Measurements from ENCODE around the gene OTOF. TPM values are rescaled to one million over a fixed set of nuclear protein-coding genes. Genes with fewer than 3 reads are reported as not detected.
A peak's percentile ranks its signal among the peaks of the same experiment; 100 is the strongest.

The OTOF gene
- total and polyA plus RNA-seq, 9 of the 15 experiments (the other 6 are each of a cell fraction or from before 2014, with no cell fraction given): 0.03 to 0.11 (median 0.06) TPM; not detected in 5

DNA sequence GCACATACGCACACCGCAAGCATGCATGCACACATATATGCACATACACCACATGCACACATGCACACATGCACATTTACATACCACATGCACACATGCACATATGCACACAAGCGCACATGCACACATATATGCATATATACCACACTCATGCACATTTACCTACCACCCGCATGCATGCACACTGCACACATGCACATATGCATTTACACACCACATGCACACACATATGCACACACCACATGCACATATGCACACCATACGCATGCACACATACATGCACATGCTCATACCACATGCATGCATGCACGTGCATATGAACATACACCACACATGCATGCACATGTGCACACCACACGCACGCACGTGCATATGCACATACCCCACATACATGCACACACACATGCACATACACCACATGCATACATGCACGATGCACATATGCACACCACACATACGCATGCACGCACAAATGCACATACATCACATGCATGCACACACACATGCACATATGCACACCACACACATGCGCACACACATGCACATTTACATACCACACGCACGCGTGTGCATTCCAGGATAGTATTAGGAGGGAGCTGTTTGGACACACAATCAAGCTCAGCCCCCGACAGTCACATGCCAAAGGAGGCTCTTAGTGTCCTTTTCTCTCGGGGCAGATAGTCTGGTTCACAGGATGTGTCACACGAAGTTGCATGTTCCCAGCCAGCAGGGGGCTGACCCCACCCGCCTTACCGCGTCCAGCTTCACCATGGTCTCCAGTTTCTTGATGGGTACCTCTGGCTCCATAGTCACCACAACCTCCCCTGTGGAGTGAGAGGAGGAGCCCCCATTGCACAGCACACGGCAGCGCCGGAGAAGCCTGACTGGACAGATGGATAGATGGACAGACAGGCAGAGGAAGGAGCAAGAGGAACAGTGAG, 5.9 kb downstream of the OTOF start (continued):
- TF ChIP-seq STAT6 (CRISPR knock-in tag; IDR thresholded peaks at IDR 0.05) (no peak), NFIX (CRISPR knock-in tag; IDR thresholded peaks at IDR 0.05; ENCODE audit: low read depth) (no peak), KDM1A (IDR thresholded peaks at IDR 0.05) (peak in 1 of 2 experiments; percentile 34; a peak in 1 of 4 replicates), SMC3 (conservative IDR thresholded peaks at IDR 0.05; ENCODE audit: insufficient read depth, low read depth, low read length) (peak; percentile 43; the same call in 1 of the 2 replicates), DEAF1 (CRISPR knock-in tag; IDR thresholded peaks at IDR 0.05) (peak; percentile 21; the same call in 1 of the 2 replicates), CREM (IDR thresholded peaks at IDR 0.05; ENCODE audit: low read depth) (0 out of 2 replicates have a peak, but pooled peaks have one; percentile 50), NFRKB (IDR thresholded peaks at IDR 0.05; ENCODE audit: low read depth) (0 out of 2 replicates have a peak, but pooled peaks have one; percentile 26), ARID3A (IDR thresholded peaks at IDR 0.05; ENCODE audit: borderline replicate concordance, low read depth, low read length) (no peak), RB1 (IDR thresholded peaks at IDR 0.05; ENCODE audit: low read depth) (0 out of 2 replicates have a peak, but pooled peaks have one; percentile 31), RERE (CRISPR knock-in tag; IDR thresholded peaks at IDR 0.05; ENCODE audit: borderline replicate concordance) (no peak)
- TF ChIP-seq, protein P1, sequence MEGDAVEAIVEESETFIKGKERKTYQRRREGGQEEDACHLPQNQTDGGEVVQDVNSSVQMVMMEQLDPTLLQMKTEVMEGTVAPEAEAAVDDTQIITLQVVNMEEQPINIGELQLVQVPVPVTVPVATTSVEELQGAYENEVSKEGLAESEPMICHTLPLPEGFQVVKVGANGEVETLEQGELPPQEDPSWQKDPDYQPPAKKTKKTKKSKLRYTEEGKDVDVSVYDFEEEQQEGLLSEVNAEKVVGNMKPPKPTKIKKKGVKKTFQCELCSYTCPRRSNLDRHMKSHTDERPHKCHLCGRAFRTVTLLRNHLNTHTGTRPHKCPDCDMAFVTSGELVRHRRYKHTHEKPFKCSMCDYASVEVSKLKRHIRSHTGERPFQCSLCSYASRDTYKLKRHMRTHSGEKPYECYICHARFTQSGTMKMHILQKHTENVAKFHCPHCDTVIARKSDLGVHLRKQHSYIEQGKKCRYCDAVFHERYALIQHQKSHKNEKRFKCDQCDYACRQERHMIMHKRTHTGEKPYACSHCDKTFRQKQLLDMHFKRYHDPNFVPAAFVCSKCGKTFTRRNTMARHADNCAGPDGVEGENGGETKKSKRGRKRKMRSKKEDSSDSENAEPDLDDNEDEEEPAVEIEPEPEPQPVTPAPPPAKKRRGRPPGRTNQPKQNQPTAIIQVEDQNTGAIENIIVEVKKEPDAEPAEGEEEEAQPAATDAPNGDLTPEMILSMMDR (IDR thresholded peaks at IDR 0.05 in 2 of 3, conservative IDR thresholded peaks at IDR 0.05 in 1 of 3; ENCODE audit: insufficient read depth in 2 of 3, low read depth in 1 of 3, low read length in 3 of 3): peak; percentile 51 to 74 (median 63)
